Measurements from ENCODE around the gene ZNF415.
A peak's percentile ranks its signal among the peaks of the same experiment; 100 is the strongest.

The ZNF415 gene

DNA sequence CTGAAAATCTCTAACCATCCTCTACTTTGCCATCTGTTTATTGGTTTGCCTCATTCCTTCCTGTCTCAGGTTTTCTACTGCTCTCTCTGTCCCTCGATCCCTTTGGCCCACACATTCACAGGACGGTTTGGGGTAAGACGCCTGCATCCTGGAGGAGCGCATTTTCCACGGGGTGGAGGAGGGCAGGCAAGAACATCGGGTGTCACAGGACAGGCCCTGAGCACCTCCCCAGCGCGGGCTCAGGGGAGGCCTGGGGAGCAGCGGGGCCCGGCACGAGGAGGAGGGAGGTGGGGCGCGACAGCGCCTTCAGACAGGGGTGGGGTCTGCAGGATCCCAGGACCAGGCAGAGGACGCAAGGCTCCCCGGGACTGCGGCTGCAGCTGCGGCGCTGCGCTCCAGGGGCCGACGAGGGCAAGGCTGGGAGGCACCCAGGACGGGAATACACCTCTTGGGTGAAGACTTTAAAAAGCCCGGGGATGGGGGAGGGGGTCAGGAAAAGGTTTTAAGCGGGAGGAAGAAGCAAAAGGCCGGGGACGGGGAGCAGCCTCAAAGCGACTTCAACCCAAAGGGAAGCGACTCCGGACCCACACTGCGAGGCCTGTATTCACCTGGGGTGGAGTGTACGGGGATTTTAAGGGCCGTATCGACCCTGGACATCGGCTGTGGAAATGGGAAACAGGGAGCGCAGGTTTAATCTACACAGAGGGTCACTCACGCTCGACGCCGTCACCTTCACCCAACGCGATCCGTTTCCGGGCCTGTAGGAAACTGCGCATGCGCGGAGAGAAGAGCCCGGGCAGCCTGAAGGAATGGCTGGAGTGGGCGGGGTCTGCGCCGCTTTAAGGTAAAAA lies at the start of gene ZNF415:
Gene ZNF415 (minus strand): TSS at position 770 of the 851 bp plus-strand sequence. CDS start 10,234 bp downstream, outside the sequence.
- Mint-ChIP-seq H3K9me3 (peaks cover 21% of the 10 kb centered on the region), H3K27me3 (peaks cover 11% of the 10 kb centered on the region), H3K4me1 (peaks cover 9% of the 10 kb centered on the region), H3K4me3 (peak within 1 kb of the TSS; percentile 81), H3K36me3 (peaks cover 18% of the 10 kb centered on the region), H3K27ac (peak within 1 kb of the TSS; percentile 45)
- peak; percentile 74 for ATAC-seq (ENCODE audit: low read depth)
- peak; percentile 33 to 34 for DNase-seq (ENCODE audit: low spot score in 2 of 2)

DNA sequence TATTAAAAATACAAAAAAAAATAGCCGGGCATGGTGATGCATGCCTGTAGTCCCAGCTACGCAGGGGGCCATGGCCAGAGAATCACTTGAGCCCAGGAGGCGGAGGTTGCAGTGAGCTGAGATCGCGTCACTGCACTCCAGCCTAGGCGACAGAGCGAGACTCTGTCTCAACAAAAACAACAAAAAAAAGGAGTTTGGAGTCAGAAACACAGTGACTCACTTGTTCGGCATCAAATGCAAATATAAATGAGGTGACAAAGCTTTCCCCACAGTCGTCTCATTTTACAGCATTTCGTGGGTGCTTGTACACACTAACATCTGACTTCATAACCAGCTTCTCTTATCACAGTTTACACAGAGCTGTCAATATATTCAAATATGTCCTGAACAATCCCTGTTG lies 49.5 kb upstream of the ZNF415 start:
- H3K27me3 Mint-ChIP-seq, result no peaks in the 10 kb centered on the region
- H3K36me3 Mint-ChIP-seq, result peaks cover 46% of the 10 kb centered on the region
- DNase-seq (ENCODE audit: low spot score in 2 of 2) (no peak), ATAC-seq (ENCODE audit: low read depth) (no peak)
- H3K4me1 Mint-ChIP-seq, result peaks cover 4% of the 10 kb centered on the region
- H3K4me3 Mint-ChIP-seq, result no peak overlapping the region
- peaks cover 13% of the 10 kb centered on the region for H3K9me3 Mint-ChIP-seq
- H3K27ac Mint-ChIP-seq, result no peak overlapping the region

DNA sequence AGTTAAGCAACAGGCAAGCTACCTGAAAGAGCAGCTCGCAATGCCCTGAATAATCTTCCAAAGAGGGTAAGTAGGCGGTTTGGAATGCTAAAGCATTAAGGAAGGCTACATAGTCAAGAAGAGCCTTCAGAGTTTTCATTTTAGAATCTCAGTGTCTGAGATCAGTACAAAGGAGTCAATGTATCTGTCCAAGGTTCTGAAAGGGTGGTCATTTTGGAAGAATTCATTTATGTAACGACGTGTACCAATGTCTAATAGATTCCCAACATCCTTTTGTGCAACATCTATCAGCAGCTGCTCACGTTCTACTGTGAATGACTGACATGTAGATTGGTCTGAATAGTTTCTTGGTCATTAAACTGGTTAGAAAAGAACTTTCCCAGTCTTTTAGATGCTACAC lies 45.3 kb upstream of the ZNF415 start:
- no peak overlapping the region for H3K4me3 Mint-ChIP-seq
- DNase-seq (ENCODE audit: low spot score in 2 of 2), result no peak
- no peaks in the 10 kb centered on the region for H3K4me1 Mint-ChIP-seq
- H3K9me3 Mint-ChIP-seq, result peaks cover 8% of the 10 kb centered on the region
- no peak overlapping the region for H3K27ac Mint-ChIP-seq
- no peak for ATAC-seq (ENCODE audit: low read depth)
- peaks cover 51% of the 10 kb centered on the region for H3K36me3 Mint-ChIP-seq
- H3K27me3 Mint-ChIP-seq, result no peaks in the 10 kb centered on the region

GRCh38 chr19:53172889-53173288 lies 40.2 kb upstream of the ZNF415 start:
- no peak for ATAC-seq (ENCODE audit: low read depth)

GRCh38 chr19:53165691-53166091 lies 33.0 kb upstream of the ZNF415 start:
- H3K4me3 Mint-ChIP-seq, result no peak overlapping the region
- peaks cover 27% of the 10 kb centered on the region for H3K36me3 Mint-ChIP-seq
- no peak overlapping the region for H3K27ac Mint-ChIP-seq
- peaks cover 18% of the 10 kb centered on the region for H3K9me3 Mint-ChIP-seq
- ATAC-seq (ENCODE audit: low read depth) (no peak), DNase-seq (ENCODE audit: low spot score in 2 of 2) (no peak)
- no peaks in the 10 kb centered on the region for H3K27me3 Mint-ChIP-seq
- no peaks in the 10 kb centered on the region for H3K4me1 Mint-ChIP-seq

More at GRCh38 chr19:53172889-53173288, 40.2 kb upstream of the ZNF415 start:
- Mint-ChIP-seq H3K9me3 (peaks cover 10% of the 10 kb centered on the region), H3K4me3 (no peak overlapping the region), H3K4me1 (no peaks in the 10 kb centered on the region), H3K27me3 (no peaks in the 10 kb centered on the region), H3K27ac (no peak overlapping the region), H3K36me3 (peaks cover 42% of the 10 kb centered on the region)
- no peak for DNase-seq (ENCODE audit: low spot score in 2 of 2)

- no peak for DNase-seq (ENCODE audit: low spot score in 2 of 2)
- Mint-ChIP-seq H3K4me3 (no peak overlapping the region), H3K4me1 (peaks cover 9% of the 10 kb centered on the region), H3K27ac (no peak overlapping the region), H3K9me3 (peaks cover 21% of the 10 kb centered on the region), H3K27me3 (no peaks in the 10 kb centered on the region), H3K36me3 (peaks cover 34% of the 10 kb centered on the region)
- no peak for ATAC-seq (ENCODE audit: low read depth)
Measured at GRCh38 chr19:53161123-53161522, 28.4 kb upstream of the ZNF415 start.

DNA sequence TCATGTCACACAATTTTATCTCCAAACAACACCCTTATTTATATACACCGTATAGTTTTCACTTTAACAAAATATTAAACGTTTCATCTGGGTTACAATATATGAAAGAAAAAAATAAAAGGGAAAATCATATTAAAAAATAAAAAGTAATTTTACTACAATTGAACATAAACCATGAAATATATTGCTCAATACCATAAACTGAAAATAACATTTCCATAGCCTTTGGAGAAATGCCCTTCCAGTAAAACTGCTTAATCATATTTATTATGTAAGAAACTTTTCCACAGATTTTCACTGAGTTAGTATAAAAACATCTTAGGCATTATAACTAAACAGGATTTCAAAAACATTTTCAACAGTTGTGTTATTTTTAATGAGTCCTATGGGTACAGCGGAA lies 27.6 kb upstream of the ZNF415 start:
- no peak for ATAC-seq (ENCODE audit: low read depth)
- H3K27ac Mint-ChIP-seq, result no peak overlapping the region
- peaks cover 30% of the 10 kb centered on the region for H3K36me3 Mint-ChIP-seq
- H3K9me3 Mint-ChIP-seq, result peaks cover 15% of the 10 kb centered on the region
- no peak for DNase-seq (ENCODE audit: low spot score in 2 of 2)
- H3K4me3 Mint-ChIP-seq, result no peak overlapping the region
- H3K27me3 Mint-ChIP-seq, result no peaks in the 10 kb centered on the region
- H3K4me1 Mint-ChIP-seq, result peaks cover 9% of the 10 kb centered on the region

DNA sequence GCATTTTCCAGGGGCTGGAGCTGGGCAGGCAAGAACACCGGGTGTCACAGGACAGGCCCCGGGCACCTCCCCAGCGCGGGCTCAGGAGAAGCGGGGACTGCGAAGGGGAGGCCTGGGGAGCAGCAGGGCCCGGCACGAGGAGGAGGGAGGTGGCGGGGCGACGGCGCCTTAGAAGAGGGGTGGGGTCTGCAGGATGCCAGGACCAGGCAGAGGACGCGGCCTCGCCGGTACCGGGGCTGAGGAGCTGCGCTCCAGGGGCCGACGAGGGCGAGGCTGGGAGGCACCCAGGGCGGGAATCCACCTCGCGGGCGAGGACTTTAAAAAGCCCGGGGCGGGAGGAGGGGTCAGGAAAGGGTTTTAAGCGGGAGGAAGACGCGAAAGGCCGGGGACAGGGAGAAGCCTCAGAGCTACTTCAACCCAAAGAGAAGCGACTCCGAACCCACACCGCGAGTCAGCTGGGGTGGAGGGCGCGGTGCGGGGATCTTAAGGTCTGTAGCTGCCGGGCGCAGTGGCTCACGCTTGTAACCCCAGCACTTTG lies 25.5 kb upstream of the ZNF415 start:
- H3K9me3 Mint-ChIP-seq, result peaks cover 21% of the 10 kb centered on the region
- H3K4me1 Mint-ChIP-seq, result peaks cover 13% of the 10 kb centered on the region
- H3K36me3 Mint-ChIP-seq, result peaks cover 39% of the 10 kb centered on the region
- peak; percentile 10 to 34 for DNase-seq (ENCODE audit: low spot score in 2 of 2)
- H3K4me3 Mint-ChIP-seq, result peak overlapping the region; percentile 90
- peak overlapping the region; percentile 57 for H3K27ac Mint-ChIP-seq
- ATAC-seq (ENCODE audit: low read depth), result peak; percentile 36
- no peaks in the 10 kb centered on the region for H3K27me3 Mint-ChIP-seq

GRCh38 chr19:53157626-53158025 lies 24.9 kb upstream of the ZNF415 start:
- no peaks in the 10 kb centered on the region for H3K27me3 Mint-ChIP-seq
- peaks cover 19% of the 10 kb centered on the region for H3K9me3 Mint-ChIP-seq
- H3K4me1 Mint-ChIP-seq, result peaks cover 13% of the 10 kb centered on the region
- ATAC-seq (ENCODE audit: low read depth) (no peak), DNase-seq (ENCODE audit: low spot score in 2 of 2) (no peak)
- peak overlapping the region; percentile 90 for H3K4me3 Mint-ChIP-seq
- H3K27ac Mint-ChIP-seq, result peak overlapping the region; percentile 57
- H3K36me3 Mint-ChIP-seq, result peaks cover 43% of the 10 kb centered on the region

DNA sequence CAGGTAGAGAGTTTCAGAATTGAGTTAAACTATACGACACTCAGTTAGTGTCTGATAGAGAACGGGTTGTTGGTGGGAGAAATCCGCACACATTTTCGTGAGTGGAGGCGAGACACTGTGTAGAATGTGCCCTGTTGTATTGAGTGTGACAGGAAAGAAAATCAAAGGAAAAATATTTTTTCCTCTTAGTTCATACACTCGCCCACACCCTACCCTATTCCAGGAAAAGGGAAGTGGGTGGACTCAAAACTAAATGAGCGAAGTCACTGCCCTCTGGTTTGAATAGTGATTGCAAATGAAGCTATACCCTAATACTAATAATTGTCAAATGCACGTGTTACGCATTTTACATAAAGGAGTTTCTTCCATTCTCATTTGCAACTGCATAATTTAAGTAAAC lies 24.1 kb upstream of the ZNF415 start:
- H3K9me3 Mint-ChIP-seq, result peaks cover 19% of the 10 kb centered on the region

GRCh38 chr19:53147645-53148044 lies 14.9 kb upstream of the ZNF415 start:
- H3K27me3 Mint-ChIP-seq, result no peaks in the 10 kb centered on the region
- H3K36me3 Mint-ChIP-seq, result peaks cover 74% of the 10 kb centered on the region
- no peak overlapping the region for H3K27ac Mint-ChIP-seq
- H3K4me1 Mint-ChIP-seq, result no peaks in the 10 kb centered on the region
- no peak overlapping the region for H3K4me3 Mint-ChIP-seq
- H3K9me3 Mint-ChIP-seq, result peaks cover 22% of the 10 kb centered on the region
- no peak for ATAC-seq (ENCODE audit: low read depth)
- no peak for DNase-seq (ENCODE audit: low spot score in 2 of 2)

More for the DNA sequence above, 24.1 kb upstream of the ZNF415 start:
- H3K4me3 Mint-ChIP-seq, result peak overlapping the region; percentile 90
- ATAC-seq (ENCODE audit: low read depth) (no peak), DNase-seq (ENCODE audit: low spot score in 2 of 2) (no peak)
- peaks cover 45% of the 10 kb centered on the region for H3K36me3 Mint-ChIP-seq
- no peaks in the 10 kb centered on the region for H3K27me3 Mint-ChIP-seq
- no peak overlapping the region for H3K27ac Mint-ChIP-seq
- H3K4me1 Mint-ChIP-seq, result peaks cover 13% of the 10 kb centered on the region

- Mint-ChIP-seq H3K4me1 (no peaks in the 10 kb centered on the region), H3K9me3 (peaks cover 18% of the 10 kb centered on the region), H3K36me3 (peaks cover 35% of the 10 kb centered on the region), H3K27ac (no peak overlapping the region), H3K27me3 (no peaks in the 10 kb centered on the region), H3K4me3 (no peak overlapping the region)
- DNase-seq (ENCODE audit: low spot score in 2 of 2) (no peak), ATAC-seq (ENCODE audit: low read depth) (no peak)
Measured at GRCh38 chr19:53140351-53140750, 7.6 kb upstream of the ZNF415 start.

GRCh38 chr19:53136432-53136831 lies 3.7 kb upstream of the ZNF415 start:
- Mint-ChIP-seq H3K27ac (no peak overlapping the region), H3K4me3 (no peak overlapping the region), H3K4me1 (peaks cover 8% of the 10 kb centered on the region), H3K27me3 (peaks cover 7% of the 10 kb centered on the region), H3K36me3 (peaks cover 14% of the 10 kb centered on the region), H3K9me3 (peaks cover 20% of the 10 kb centered on the region)
- DNase-seq (ENCODE audit: low spot score in 2 of 2) (no peak), ATAC-seq (ENCODE audit: low read depth) (no peak)

GRCh38 chr19:53131727-53132126 lies 983 bp downstream of the ZNF415 start:
- peaks cover 9% of the 10 kb centered on the region for H3K4me1 Mint-ChIP-seq
- no peak for DNase-seq (ENCODE audit: low spot score in 2 of 2)
- H3K9me3 Mint-ChIP-seq, result peaks cover 18% of the 10 kb centered on the region
- H3K4me3 Mint-ChIP-seq, result peak overlapping the region; percentile 81
- peaks cover 16% of the 10 kb centered on the region for H3K36me3 Mint-ChIP-seq
- peaks cover 11% of the 10 kb centered on the region for H3K27me3 Mint-ChIP-seq
- no peak for ATAC-seq (ENCODE audit: low read depth)
- peak overlapping the region; percentile 45 for H3K27ac Mint-ChIP-seq
